ENCODE data around the gene PRPF39. TPM values are rescaled to one million over a fixed set of nuclear protein-coding genes. Genes with fewer than 3 reads are reported as not detected.

The PRPF39 gene
- total RNA-seq, 2 experiments from 2014 or later: 58.9 to 64.3 TPM

- intact Hi-C loops (cut with DNase I, micrococcal nuclease): no loop called here
- TF ChIP-seq CTCF (IDR thresholded peaks at IDR 0.05): no peak
- Mint-ChIP-seq H3K36me3 (ENCODE audit: low read depth) (peaks cover 59% of the 10 kb centered on the region), H3K9me3 (no peaks in the 10 kb centered on the region), H3K4me3 (no peak overlapping the region), H3K27ac (no peak overlapping the region), H3K27me3 (no peaks in the 10 kb centered on the region), H3K4me1 (ENCODE audit: low read depth) (peaks cover 13% of the 10 kb centered on the region)
- Histone ChIP-seq H3K27me3 (ENCODE audit: control insufficient read depth in 1 of 2, insufficient read depth in 2 of 2, low read length in 2 of 2) (no peaks in the 10 kb centered on the region), H3K36me3 (ENCODE audit: insufficient read depth, low read length) (peaks cover 38% of the 10 kb centered on the region), H3K27ac (ENCODE audit: low read depth in 1 of 2, low read length in 2 of 2) (no peak overlapping the region), H3K9me3 (ENCODE audit: control insufficient read depth in 1 of 2, insufficient read depth in 1 of 2, low read length in 2 of 2) (no peaks in the 10 kb centered on the region), H3K4me1 (ENCODE audit: insufficient read depth, low read length) (no peaks in the 10 kb centered on the region), H3K4me3 (ENCODE audit: low read length) (no peak overlapping the region)
- ATAC-seq (ENCODE audit: poor library complexity) (no peak), DNase-seq (no peak)
- CTCF ChIA-PET: interaction anchor here (1.0 kb wide), 1 partner anchor 55 kb away, joined by 3 read pairs; no protein-coding TSS in a partner anchor
- POLR2A ChIA-PET: no interaction called here
Measured at GRCh38 chr14:45125754-45126153, 41.8 kb downstream of the PRPF39 start.

DNA sequence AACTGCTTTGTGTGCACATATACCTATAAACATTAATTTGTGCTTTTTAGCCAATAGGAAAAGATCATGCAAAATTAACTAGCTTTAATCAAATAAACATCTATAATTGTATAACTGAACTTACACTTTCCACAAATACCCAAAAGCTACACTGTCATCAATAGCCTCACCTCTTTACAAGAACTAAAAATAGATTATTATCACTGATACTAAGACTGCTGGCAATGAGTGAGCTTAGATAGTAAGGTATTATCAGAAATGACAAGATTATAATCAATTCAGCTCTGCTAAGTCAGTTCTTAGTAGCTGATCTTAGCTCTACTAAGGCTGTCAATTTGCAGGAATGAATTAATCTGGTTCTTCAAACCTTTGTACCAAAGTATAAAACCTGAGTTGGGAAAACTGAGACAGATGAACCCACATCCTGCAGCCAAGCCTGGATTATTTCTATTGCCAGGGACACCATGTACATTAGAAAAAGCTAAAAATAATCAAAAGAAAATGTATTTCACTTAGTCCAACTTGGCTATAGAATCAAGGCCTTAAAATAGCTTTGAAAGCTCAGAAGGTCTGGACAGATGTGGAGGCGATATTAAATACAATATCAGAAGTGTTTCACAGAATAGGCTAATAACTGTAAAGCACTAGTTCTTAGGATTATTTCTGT, 45.2 kb downstream of the PRPF39 start:
- Histone ChIP-seq H3K9me3 (ENCODE audit: control insufficient read depth in 1 of 2, insufficient read depth in 1 of 2, low read length in 2 of 2) (no peaks in the 10 kb centered on the region), H3K27me3 (ENCODE audit: control insufficient read depth in 1 of 2, insufficient read depth in 2 of 2, low read length in 2 of 2) (no peaks in the 10 kb centered on the region), H3K27ac (ENCODE audit: low read depth in 1 of 2, low read length in 2 of 2) (no peak overlapping the region), H3K4me3 (ENCODE audit: low read length) (no peak overlapping the region), H3K36me3 (ENCODE audit: insufficient read depth, low read length) (peaks cover 14% of the 10 kb centered on the region), H3K4me1 (ENCODE audit: insufficient read depth, low read length) (peaks cover 9% of the 10 kb centered on the region)
- no peak overlapping the region for H3K4me3 Mint-ChIP-seq
- TF ChIP-seq CTCF (IDR thresholded peaks at IDR 0.05): no peak
- H3K27me3 Mint-ChIP-seq: no peaks in the 10 kb centered on the region
- POLR2A ChIA-PET: interaction anchor here (0.9 to 3.7 kb wide), 3 partner anchors 12 to 168 kb away, joined by 3 to 21 read pairs (median 3); partner anchors contain the start of genes KLHL28, PRPF39 and TOGARAM1
- DNase-seq (no peak), ATAC-seq (ENCODE audit: poor library complexity) (no peak)
- no peaks in the 10 kb centered on the region for H3K9me3 Mint-ChIP-seq
- H3K36me3 Mint-ChIP-seq (ENCODE audit: low read depth): peaks cover 42% of the 10 kb centered on the region
- intact Hi-C loops (cut with DNase I, micrococcal nuclease): no loop called here
- H3K4me1 Mint-ChIP-seq (ENCODE audit: low read depth): peaks cover 37% of the 10 kb centered on the region
- CTCF ChIA-PET: interaction anchor here (1.2 kb wide), 1 partner anchor 10 kb away, joined by 3 read pairs; no protein-coding TSS in a partner anchor
- no peak overlapping the region for H3K27ac Mint-ChIP-seq

GRCh38 chr14:45133683-45134050, 49.8 kb downstream of the PRPF39 start:
- POLR2A ChIA-PET: interaction anchor here (0.6 to 5.3 kb wide), 8 partner anchors 19 to 236 kb away, joined by 3 to 111 read pairs (median 8); partner anchors contain the start of genes KLHL28, MIS18BP1, PRPF39 and TOGARAM1
- peak overlapping the region; percentile 69 to 84 for H3K27ac ChIP-seq (ENCODE audit: low read depth in 1 of 2, low read length in 2 of 2)
- H3K4me1 Mint-ChIP-seq (ENCODE audit: low read depth): peaks cover 67% of the 10 kb centered on the region

More at GRCh38 chr14:45133683-45134050, 49.8 kb downstream of the PRPF39 start:
- Mint-ChIP-seq H3K9me3 (no peaks in the 10 kb centered on the region), H3K27ac (peak overlapping the region; percentile 99), H3K27me3 (no peaks in the 10 kb centered on the region), H3K36me3 (ENCODE audit: low read depth) (peaks cover 37% of the 10 kb centered on the region), H3K4me3 (peak overlapping the region; percentile 99)
- H3K27me3 ChIP-seq (ENCODE audit: control insufficient read depth in 1 of 2, insufficient read depth in 2 of 2, low read length in 2 of 2): no peaks in the 10 kb centered on the region
- ATAC-seq (ENCODE audit: poor library complexity): no peak
- H3K4me1 ChIP-seq (ENCODE audit: insufficient read depth, low read length): peaks cover 14% of the 10 kb centered on the region
- H3K36me3 ChIP-seq (ENCODE audit: insufficient read depth, low read length): no peaks in the 10 kb centered on the region
- intact Hi-C loops (cut with DNase I, micrococcal nuclease): loop anchor here (1.0 to 2.0 kb wide), 5 partner anchors 49 to 236 kb away; partner anchors contain the start of genes KLHL28 (in 1 of the 2), MIS18BP1 (in 1 of the 2) and PRPF39 (in 1 of the 2)
- DNase-seq: peak in 1 of 14 experiments; percentile 12
- CTCF ChIA-PET: interaction anchor here (1.8 to 2.6 kb wide), 2 partner anchors 119 to 172 kb away, joined by 7 to 12 read pairs; partner anchors contain the start of genes KLHL28, MIS18BP1 and TOGARAM1
- TF ChIP-seq CTCF (IDR thresholded peaks at IDR 0.05): no peak
- peak overlapping the region; percentile 82 for H3K4me3 ChIP-seq (ENCODE audit: low read length)
- H3K9me3 ChIP-seq (ENCODE audit: control insufficient read depth in 1 of 2, insufficient read depth in 1 of 2, low read length in 2 of 2): no peaks in the 10 kb centered on the region
